ENCODE data around the gene ANAPC4. TPM values are rescaled to one million over a fixed set of nuclear protein-coding genes. Genes with fewer than 3 reads are reported as not detected.
A peak's percentile ranks its signal among the peaks of the same experiment; 100 is the strongest.

Gene ANAPC4
- total and polyA plus RNA-seq, 2 of the 13 experiments (the other 11 are each of a cell fraction or from before 2014, with no cell fraction given): 14.5 to 30.2 TPM

- TF ChIP-seq BRF2 (CRISPR knock-in tag; IDR thresholded peaks at IDR 0.05) (no peak), ZNF296 (CRISPR knock-in tag; conservative IDR thresholded peaks at IDR 0.05) (no peak), MAF1 (CRISPR knock-in tag; IDR thresholded peaks at IDR 0.05; ENCODE audit: borderline replicate concordance) (0 out of 2 replicates have a peak, but pooled peaks have one; percentile 29), ONECUT2 (CRISPR knock-in tag; IDR thresholded peaks at IDR 0.05) (no peak), ZNF784 (CRISPR knock-in tag; IDR thresholded peaks at IDR 0.05; ENCODE audit: borderline replicate concordance) (no peak), HMGA1 (CRISPR knock-in tag; conservative IDR thresholded peaks at IDR 0.05) (no peak), MYC (CRISPR knock-in tag; IDR thresholded peaks at IDR 0.05; ENCODE audit: borderline replicate concordance) (peak; percentile 73; the same call in 1 of the 2 replicates), POLR2AphosphoS2 (IDR thresholded peaks at IDR 0.05; ENCODE audit: low read depth, low read length) (no peak), HHEX (CRISPR knock-in tag; IDR thresholded peaks at IDR 0.05) (no peak), KLF6 (CRISPR knock-in tag; IDR thresholded peaks at IDR 0.05) (peak; percentile 48; the same call in 1 of the 2 replicates), GABPB1 (CRISPR knock-in tag; IDR thresholded peaks at IDR 0.05) (peak; percentile 93), PATZ1 (CRISPR knock-in tag; IDR thresholded peaks at IDR 0.05) (peak; percentile 62), TERF1 (CRISPR knock-in tag; IDR thresholded peaks at IDR 0.05) (no peak), TARDBP (CRISPR knock-in tag; IDR thresholded peaks at IDR 0.05) (peak; percentile 20; the same call in 1 of the 2 replicates), ZSCAN12 (CRISPR knock-in tag; IDR thresholded peaks at IDR 0.05) (no peak), NPAS2 (CRISPR knock-in tag; IDR thresholded peaks at IDR 0.05; ENCODE audit: borderline replicate concordance) (no peak), IRX3 (CRISPR knock-in tag; IDR thresholded peaks at IDR 0.05; ENCODE audit: borderline replicate concordance, low read depth) (no peak), ZNF572 (CRISPR knock-in tag; IDR thresholded peaks at IDR 0.05) (no peak), ZNF576 (CRISPR knock-in tag; IDR thresholded peaks at IDR 0.05) (no peak)
- TF ChIP-seq, protein P1, sequence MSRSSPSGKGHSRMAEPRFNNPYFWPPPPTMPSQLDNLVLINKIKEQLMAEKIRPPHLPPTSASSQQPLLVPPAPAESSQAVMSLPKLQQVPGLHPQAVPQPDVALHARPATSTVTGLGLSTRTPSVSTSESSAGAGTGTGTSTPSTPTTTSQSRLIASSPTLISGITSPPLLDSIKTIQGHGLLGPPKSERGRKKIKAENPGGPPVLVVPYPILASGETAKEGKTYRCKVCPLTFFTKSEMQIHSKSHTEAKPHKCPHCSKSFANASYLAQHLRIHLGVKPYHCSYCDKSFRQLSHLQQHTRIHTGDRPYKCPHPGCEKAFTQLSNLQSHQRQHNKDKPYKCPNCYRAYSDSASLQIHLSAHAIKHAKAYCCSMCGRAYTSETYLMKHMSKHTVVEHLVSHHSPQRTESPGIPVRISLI (CRISPR knock-in tag; IDR thresholded peaks at IDR 0.05; ENCODE audit: borderline replicate concordance): no peak
Measured at GRCh38 chr4:25376754-25377571, at the start of gene ANAPC4 (continued).
